ENCODE results near the gene XCR1. TPM values are rescaled to one million over a fixed set of nuclear protein-coding genes. Genes with fewer than 3 reads are reported as not detected.

The XCR1 gene
- total RNA-seq, 1 experiment from 2014 or later = not detected

GRCh38 chr3:46065750-46066256 is 38.5 kb upstream of the XCR1 start:
- CTCF ChIA-PET = interaction anchor here (1.0 to 3.7 kb wide), 3 partner anchors 13 to 127 kb away, joined by 3 to 35 read pairs (median 20); no protein-coding TSS in a partner anchor
- intact Hi-C loops (cut with micrococcal nuclease) = no loop called here
- peaks cover 6% of the 10 kb centered on the region for H3K4me1 Mint-ChIP-seq (ENCODE audit: insufficient read depth, unreplicated experiment)
- POLR2A ChIA-PET = interaction anchor here (0.7 to 1.2 kb wide), 2 partner anchors 21 to 247 kb away, joined by 3 to 4 read pairs; no protein-coding TSS in a partner anchor
- peaks cover 43% of the 10 kb centered on the region for H3K27me3 Mint-ChIP-seq (ENCODE audit: insufficient read depth, unreplicated experiment)
- DNase-seq (ENCODE audit: unreplicated experiment) = no peak
- no peaks in the 10 kb centered on the region for H3K36me3 Mint-ChIP-seq (ENCODE audit: insufficient read depth, unreplicated experiment)
- no peak overlapping the region for H3K4me3 Mint-ChIP-seq (ENCODE audit: unreplicated experiment)
- BruUV-seq (replicated peaks) = no TSS peak
- no peak overlapping the region for H3K27ac Mint-ChIP-seq (ENCODE audit: low read depth, unreplicated experiment)
- no peaks in the 10 kb centered on the region for H3K9me3 Mint-ChIP-seq (ENCODE audit: unreplicated experiment)
- no peak for TF ChIP-seq CTCF (IDR thresholded peaks at IDR 0.05; ENCODE audit: unreplicated experiment)

DNA sequence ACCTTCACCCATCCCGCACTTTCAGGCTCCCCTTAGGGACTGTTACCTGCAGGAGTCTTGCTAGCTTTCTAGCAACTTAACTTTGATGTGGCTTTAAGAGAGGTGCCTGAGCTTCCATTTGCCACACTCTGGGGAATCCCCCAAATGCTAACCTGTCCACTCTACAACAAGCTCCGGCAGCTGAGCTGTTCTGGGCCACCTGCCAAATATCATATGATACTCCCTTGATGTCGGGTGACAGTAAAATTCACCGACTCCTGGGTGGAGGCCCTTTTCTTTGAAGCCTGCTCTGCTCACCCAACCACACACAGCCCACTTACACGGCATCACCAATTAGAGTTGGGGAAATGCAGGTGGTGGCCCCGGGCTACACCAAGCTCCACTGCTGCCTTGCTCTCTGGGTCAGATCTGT is 38.0 kb upstream of the XCR1 start:
- TF ChIP-seq CTCF (IDR thresholded peaks at IDR 0.05; ENCODE audit: unreplicated experiment) = no peak
- no peaks in the 10 kb centered on the region for H3K36me3 Mint-ChIP-seq (ENCODE audit: insufficient read depth, unreplicated experiment)
- ChIA-PET POLR2A (interaction anchor here (0.7 to 1.2 kb wide), 3 partner anchors 11 to 247 kb away, joined by 3 to 6 read pairs (median 4); no protein-coding TSS in a partner anchor), CTCF (interaction anchor here (0.7 to 2.2 kb wide), 3 partner anchors 13 to 126 kb away, joined by 3 to 20 read pairs (median 3); no protein-coding TSS in a partner anchor)
- DNase-seq (ENCODE audit: unreplicated experiment) = peak; percentile 73
- BruUV-seq (replicated peaks) = no TSS peak
- no peaks in the 10 kb centered on the region for H3K9me3 Mint-ChIP-seq (ENCODE audit: unreplicated experiment)
- peaks cover 38% of the 10 kb centered on the region for H3K27me3 Mint-ChIP-seq (ENCODE audit: insufficient read depth, unreplicated experiment)
- H3K4me1 Mint-ChIP-seq (ENCODE audit: insufficient read depth, unreplicated experiment) = peaks cover 6% of the 10 kb centered on the region
- intact Hi-C loops (cut with micrococcal nuclease) = no loop called here
- no peak overlapping the region for H3K27ac Mint-ChIP-seq (ENCODE audit: low read depth, unreplicated experiment)
- H3K4me3 Mint-ChIP-seq (ENCODE audit: unreplicated experiment) = no peak overlapping the region

DNA sequence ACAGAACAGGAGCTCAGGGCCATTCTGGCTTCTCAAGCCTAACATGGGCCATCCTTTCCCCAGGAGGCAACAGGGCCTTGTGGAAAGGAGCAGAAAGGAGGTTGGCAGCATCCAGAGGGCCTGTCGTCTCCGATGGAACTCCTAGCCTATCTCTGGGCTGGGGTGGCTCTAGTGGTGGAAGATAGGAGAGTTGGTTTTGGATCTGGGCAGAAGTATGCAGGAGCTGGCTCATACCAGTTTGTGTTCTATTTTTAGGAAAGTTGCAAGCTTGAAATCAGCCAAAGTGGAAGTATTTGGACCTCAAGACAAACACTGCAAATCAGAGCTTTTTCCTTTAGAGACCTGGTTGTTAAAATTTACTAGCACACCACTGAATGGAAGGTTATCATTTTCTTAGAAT is 35.4 kb upstream of the XCR1 start:
- TF ChIP-seq CTCF (IDR thresholded peaks at IDR 0.05; ENCODE audit: unreplicated experiment) = no peak
- H3K27ac Mint-ChIP-seq (ENCODE audit: low read depth, unreplicated experiment) = no peak overlapping the region
- DNase-seq (ENCODE audit: unreplicated experiment) = no peak
- ChIA-PET POLR2A (interaction anchor here (0.6 kb wide), 1 partner anchor 34 kb away, joined by 3 read pairs; no protein-coding TSS in a partner anchor), CTCF (interaction anchor here (0.7 kb wide), 1 partner anchor 348 kb away, joined by 4 read pairs; no protein-coding TSS in a partner anchor)
- H3K4me1 Mint-ChIP-seq (ENCODE audit: insufficient read depth, unreplicated experiment) = peaks cover 6% of the 10 kb centered on the region
- BruUV-seq (replicated peaks) = no TSS peak
- H3K9me3 Mint-ChIP-seq (ENCODE audit: unreplicated experiment) = no peaks in the 10 kb centered on the region
- intact Hi-C loops (cut with micrococcal nuclease) = no loop called here
- peaks cover 29% of the 10 kb centered on the region for H3K27me3 Mint-ChIP-seq (ENCODE audit: insufficient read depth, unreplicated experiment)
- H3K4me3 Mint-ChIP-seq (ENCODE audit: unreplicated experiment) = no peak overlapping the region
- no peaks in the 10 kb centered on the region for H3K36me3 Mint-ChIP-seq (ENCODE audit: insufficient read depth, unreplicated experiment)

- no TSS peak for BruUV-seq (replicated peaks)
- Mint-ChIP-seq H3K4me3 (ENCODE audit: unreplicated experiment) (no peak overlapping the region), H3K27me3 (ENCODE audit: insufficient read depth, unreplicated experiment) (peaks cover 29% of the 10 kb centered on the region), H3K9me3 (ENCODE audit: unreplicated experiment) (no peaks in the 10 kb centered on the region), H3K27ac (ENCODE audit: low read depth, unreplicated experiment) (no peak overlapping the region), H3K4me1 (ENCODE audit: insufficient read depth, unreplicated experiment) (peaks cover 6% of the 10 kb centered on the region), H3K36me3 (ENCODE audit: insufficient read depth, unreplicated experiment) (no peaks in the 10 kb centered on the region)
- intact Hi-C loops (cut with micrococcal nuclease) = no loop called here
- ChIA-PET CTCF (interaction anchor here (0.6 kb wide), 2 partner anchors 21 to 389 kb away, joined by 3 to 4 read pairs; no protein-coding TSS in a partner anchor), POLR2A (no interaction called here)
- no peak for TF ChIP-seq CTCF (IDR thresholded peaks at IDR 0.05; ENCODE audit: unreplicated experiment)
- no peak for DNase-seq (ENCODE audit: unreplicated experiment)
Observed at GRCh38 chr3:46061887-46062286, 34.6 kb upstream of the XCR1 start.
